OCI-M2 (cell line): ENCODE results near the gene GABARAP.
"Not testable (repeated sequence)": the region's sequence is repeated elsewhere in the genome, so short reads cannot be mapped to it uniquely, and the experiment has no call there.

Source experiments
- DNase-seq: peaks from one replicate; lab custom pipeline; 2025; ENCODE audit not compliant: unreplicated experiment; lab: John Stamatoyannopoulos, UW

GABARAP gene

GRCh38 chr17:7261379-7262191 lies 19.3 kb upstream of the GABARAP start:
- no peak for DNase-seq

GRCh38 chr17:7260651-7261378 lies 18.6 kb upstream of the GABARAP start:
- DNase-seq = no peak

DNA sequence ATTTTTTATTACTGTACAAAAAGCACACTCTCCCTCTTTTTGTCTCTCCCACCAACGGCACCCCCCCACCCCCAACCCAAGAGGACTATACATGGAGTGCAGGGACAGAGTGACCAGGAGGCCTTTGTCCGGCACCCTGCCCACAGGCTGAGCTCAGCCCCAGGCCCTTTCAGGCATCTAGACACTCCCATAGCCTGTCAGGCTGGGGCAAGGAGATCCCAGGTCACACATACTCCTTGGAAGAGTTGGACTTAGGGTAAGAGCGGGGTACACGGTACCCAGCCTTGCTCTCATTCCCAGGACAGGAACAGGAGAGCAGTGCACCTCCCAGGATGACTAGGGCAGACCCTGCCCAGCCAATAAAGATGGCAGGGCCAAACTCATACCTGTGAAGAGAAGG lies 17.9 kb upstream of the GABARAP start:
- no peak for DNase-seq

DNA sequence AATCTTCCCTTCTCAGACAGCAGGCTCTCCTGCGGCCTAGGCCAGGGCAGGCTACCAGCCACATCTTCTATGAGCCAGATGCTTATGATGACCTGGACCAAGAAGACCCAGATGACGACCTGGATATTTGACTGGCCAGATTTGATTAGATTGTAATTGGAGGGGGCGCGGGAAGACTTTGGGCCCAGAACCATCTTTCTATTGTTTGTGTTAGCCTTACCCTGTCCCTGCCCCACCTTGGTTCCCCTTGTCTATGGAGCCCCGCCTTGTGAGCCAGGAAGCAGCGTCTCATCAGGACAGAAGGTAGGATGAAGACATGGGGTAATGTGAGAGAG lies 17.3 kb upstream of the GABARAP start:
- no peak for DNase-seq

DNA sequence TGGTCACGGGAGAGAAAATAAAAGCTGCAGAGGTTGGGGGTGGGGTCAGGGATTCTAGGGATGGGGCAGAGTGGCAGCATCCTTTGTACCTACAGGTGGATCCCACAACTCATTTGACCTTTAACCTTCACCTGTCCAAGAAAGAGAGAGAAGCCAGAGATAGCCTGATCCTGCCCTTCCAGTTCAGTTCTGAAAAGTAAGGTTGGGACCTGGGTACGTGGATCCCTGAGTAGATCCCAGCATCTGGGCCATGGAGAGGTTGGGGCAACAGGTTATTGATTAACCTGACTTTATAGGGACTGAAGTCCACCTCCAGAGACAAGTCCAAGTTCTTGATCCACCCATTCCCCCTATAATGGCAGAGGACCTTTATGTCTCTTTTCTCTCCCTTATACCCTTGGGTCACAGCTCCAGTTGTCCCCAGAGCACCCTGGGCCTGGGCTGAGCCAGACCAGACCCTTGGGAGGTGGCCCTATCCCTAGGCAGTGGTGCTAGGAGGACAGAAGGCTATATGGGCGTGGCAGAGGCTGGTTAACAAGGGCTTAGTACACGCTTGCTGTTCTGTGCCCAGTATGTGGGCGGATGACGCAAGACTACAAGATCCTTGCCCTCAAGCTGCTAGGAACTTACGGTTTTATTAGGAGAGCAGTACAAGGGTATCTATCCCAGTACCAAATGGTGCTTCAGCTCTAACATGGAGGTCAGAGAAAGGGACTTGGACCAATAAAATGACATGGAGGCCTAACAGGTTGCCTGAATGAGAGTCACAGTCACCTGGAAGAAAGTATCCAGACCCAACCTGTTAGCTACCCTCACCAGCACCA lies 16.7 kb upstream of the GABARAP start:
- DNase-seq = no peak

GRCh38 chr17:7256766-7257456 lies 14.7 kb upstream of the GABARAP start:
- DNase-seq = no peak

DNA sequence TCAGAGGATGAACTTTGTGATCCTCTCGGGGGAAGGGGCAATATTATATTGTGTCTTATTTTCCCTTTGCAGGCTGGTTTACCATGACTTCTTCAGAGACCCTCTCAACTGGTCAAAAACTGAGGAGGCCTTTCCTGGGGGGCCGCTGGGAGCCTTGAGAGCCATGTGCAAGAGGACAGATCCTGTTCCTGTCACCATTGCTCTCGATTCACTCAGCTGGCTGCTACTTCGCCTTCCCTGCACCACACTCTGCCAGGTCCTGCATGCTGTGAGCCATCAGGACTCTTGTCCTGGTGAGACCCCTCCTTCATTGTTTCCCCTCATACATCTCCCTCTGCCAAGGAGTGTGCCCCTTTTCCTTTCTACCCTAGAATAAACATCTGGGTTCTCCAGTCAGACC lies 12.3 kb upstream of the GABARAP start:
- no peak for DNase-seq

- DNase-seq = no peak
Observed at GRCh38 chr17:7253082-7253481, 10.8 kb upstream of the GABARAP start.

- DNase-seq = peak; percentile 93
Observed at GRCh38 chr17:7252176-7253043, 10.2 kb upstream of the GABARAP start, which contains the start of gene ELP5. ELP5 (plus strand) TSS chr17:7252215; CDS start chr17:7252551, 336 bp downstream.

DNA sequence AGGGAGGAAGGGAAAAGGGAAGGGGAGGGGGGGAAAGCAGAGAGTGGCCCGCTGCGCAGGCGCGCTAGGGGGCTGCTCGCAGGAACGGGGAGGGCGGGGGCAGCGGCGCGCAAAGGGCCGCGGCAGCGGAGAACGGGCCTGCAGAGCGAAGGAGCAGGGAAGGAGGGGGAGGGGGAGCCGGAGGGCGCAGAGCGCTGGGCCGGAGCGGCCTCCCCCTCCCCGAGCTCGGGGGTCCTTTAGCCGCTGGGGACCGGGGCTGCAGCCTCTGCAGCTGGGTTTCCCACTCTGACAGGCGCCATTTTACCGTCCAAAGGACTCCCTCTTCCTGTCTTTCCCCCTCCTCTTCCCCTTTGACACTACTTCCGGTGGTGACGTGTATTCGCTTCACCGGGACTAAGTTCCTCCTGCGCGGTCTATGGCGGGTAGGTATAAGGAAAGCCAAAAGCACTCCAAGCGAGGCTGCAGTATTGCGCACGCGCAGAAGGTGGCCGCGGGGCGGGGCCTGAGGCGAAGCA lies 9.5 kb upstream of the GABARAP start, which contains the start of gene CTDNEP1:
Gene CTDNEP1, minus strand, starts transcription at position 74 of the 515 bp plus-strand sequence. CDS start 438 bp downstream, outside the sequence.
- DNase-seq = no peak

DNA sequence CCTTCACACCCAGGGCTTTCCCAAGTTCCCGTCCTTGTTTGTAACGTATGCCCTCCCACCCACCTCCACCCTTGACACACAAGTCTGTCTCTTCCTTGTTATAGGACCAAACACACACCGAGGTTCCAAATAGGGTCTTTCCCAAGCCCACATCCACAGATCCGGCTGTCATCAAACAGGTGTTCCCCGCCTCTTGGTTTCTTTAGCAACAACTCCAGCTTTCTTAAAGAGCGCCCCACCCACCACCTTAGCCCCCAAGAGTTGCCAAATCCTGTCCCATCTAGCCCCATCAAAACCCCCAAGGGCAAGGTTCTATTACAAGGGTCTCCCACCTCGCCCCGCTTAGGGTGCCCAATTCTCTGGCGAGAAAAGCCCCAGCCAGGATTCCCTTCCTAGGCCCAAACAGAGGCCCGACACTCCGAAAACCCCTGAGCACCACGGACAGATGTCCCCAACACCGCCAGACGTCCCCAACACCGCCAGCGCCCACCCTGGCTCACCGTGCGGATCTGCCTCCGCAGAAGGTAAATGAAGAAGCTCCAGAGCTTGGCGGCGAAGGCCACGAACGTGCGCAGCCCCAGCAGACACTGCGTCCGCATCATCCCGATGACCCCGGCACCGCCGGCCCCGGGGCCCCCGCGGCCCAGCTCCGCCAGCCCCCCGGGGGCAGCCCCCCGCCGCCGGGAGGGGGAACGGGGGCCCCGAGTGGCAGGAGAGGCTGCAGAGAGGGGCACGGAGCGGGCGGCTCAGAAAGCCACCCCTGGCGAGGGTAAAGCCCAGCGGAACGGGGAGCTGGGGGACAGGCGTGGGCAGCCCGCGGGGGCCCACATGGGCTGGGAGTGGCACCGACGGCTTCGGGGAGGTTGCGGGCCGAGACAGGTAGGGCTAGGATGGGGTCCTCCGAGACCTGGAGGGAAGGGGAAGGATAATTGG lies 8.7 kb upstream of the GABARAP start:
- no peak for DNase-seq

GRCh38 chr17:7249830-7250229 lies 7.6 kb upstream of the GABARAP start:
- DNase-seq = no peak

DNA sequence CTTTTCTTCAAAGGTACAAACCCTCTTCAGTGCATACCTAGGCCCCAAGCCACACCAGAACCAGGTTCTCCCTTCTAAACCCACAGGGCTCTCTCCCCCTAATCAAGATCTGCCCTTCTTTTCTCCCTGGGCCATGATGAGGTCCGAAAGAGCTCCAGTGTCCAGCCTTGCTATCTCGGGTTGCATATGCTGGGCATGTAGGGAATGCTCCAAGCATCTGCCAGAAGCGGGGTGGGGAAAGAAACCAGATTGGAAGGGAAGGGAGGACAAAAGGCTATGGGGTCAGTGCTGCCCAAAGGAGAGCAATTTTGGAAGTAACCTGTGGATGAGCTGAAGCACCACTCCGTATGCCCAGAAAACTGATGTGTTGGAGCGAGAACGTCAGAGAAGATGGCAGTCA lies 7.0 kb upstream of the GABARAP start:
- DNase-seq = no peak

GRCh38 chr17:7248796-7249195 lies 6.5 kb upstream of the GABARAP start:
- DNase-seq = no peak

DNA sequence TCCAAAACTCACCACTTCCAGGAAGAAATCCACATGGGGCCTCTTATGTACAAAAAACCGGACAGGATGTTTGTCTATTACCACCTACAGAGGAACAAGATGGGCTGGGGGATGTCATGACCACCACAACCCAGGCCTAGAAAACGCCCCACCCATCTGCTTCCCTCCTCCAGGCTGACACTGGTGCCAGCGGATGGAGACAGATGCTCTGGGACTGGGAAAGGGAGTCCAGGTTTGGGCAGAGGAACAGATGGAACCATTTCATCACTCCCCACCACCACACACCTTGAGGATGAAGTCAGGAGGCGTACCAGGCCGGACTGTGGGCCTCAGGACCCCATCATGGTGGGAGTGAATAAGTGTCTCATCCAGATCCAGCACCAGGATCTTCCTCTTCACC lies 4.5 kb upstream of the GABARAP start:
- no peak for DNase-seq

GRCh38 chr17:7243838-7244237 lies 1.6 kb upstream of the GABARAP start:
- not testable (repeated sequence) for DNase-seq

GRCh38 chr17:7243453-7243729 lies 1.1 kb upstream of the GABARAP start:
- no peak for DNase-seq

- peak; percentile 80 for DNase-seq
Observed at GRCh38 chr17:7242717-7243452, 636 bp upstream of the GABARAP start.
